Neural crest cell (in vitro differentiated cells): ENCODE data around the gene SHROOM3. TPM values are rescaled to one million over a fixed set of nuclear protein-coding genes. Genes with fewer than 3 reads are reported as not detected.

Experiments used
- DNase-seq: peaks from one replicate; pipeline ENCODE4 v3.0.0; 2021; ENCODE audit warnings: low read depth, mixed read lengths, low spot score
- H3K27ac Mint-ChIP-seq: one replicate; pipeline ENCODE4 v1.8.0; 2021; ENCODE audit warnings: mild to moderate bottlenecking, mixed read lengths; ENCODE audit not compliant: unreplicated experiment
- H3K27me3 Mint-ChIP-seq: 2 replicates; pipeline ENCODE4 v1.8.0; 2021; ENCODE audit warnings: low read depth, mild to moderate bottlenecking, mixed read lengths
- H3K36me3 Mint-ChIP-seq: 2 replicates; pipeline ENCODE4 v1.8.0; 2021; ENCODE audit warnings: low read depth, mild to moderate bottlenecking, mixed read lengths
- H3K4me1 Mint-ChIP-seq: 2 replicates; pipeline ENCODE4 v1.8.0; 2021; ENCODE audit warnings: mixed read lengths
- H3K4me3 Mint-ChIP-seq: one replicate; pipeline ENCODE4 v1.8.0; 2021; ENCODE audit warnings: mild to moderate bottlenecking, mixed read lengths
- H3K9me3 Mint-ChIP-seq: 2 replicates; pipeline ENCODE4 v1.8.0; 2021; ENCODE audit warnings: mixed read lengths
- total RNA-seq: library from RNA; stranded (reverse); gene quantifications from 2 replicates; pipeline ENCODE4 v1.2.1, GENCODE V29; 2021
- TF ChIP-seq, protein P1 (sequence below): fragments of 200-600 bp; sonication (generic); conservative IDR thresholded peaks from 2 replicates; pipeline ENCODE4 v1.5.0; 2021; ENCODE audit warnings: antibody characterized with exemption, mild to moderate bottlenecking

Gene SHROOM3
- total RNA-seq, 1 donor from 2014 or later: 40.1 TPM

DNA sequence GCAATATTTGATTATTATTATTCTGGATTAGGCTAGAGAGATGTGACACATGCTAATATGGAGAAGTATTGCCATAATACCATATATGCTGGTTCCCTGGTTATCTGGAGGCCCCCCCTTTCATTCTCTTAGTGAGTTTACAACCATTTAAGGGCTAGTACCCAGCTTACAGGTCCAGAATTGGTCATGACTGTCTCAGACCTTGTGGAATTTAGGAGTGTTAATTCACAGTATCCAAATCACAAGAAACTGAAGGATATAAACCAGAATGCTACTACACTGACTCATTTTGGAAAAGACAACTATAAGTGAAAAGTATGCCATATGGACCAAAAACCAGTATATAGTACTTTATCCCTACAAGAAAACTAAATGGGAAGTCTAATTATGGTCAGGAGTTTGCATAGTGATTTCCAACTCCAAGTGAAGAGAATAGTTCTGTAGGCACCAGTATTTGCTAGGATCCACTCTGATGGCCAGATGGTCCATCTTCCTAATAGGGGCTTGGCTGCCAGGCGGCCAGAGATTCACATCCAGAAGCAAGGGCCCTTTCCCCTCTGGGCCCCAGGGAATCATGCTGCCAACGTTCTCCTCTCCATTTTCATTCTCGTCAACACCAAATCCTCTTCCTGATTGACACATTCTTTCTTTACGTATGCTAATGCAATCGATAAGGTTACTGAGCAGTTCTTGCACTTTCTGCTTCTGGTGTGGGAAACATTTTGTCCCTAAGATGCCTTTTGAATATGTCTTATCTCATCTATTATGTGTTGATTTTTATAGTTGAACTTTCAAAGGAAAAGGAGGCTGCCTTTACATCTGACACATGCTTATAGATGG, 123.6 kb downstream of the SHROOM3 start:
- DNase-seq: no peak
- TF ChIP-seq, protein P1, sequence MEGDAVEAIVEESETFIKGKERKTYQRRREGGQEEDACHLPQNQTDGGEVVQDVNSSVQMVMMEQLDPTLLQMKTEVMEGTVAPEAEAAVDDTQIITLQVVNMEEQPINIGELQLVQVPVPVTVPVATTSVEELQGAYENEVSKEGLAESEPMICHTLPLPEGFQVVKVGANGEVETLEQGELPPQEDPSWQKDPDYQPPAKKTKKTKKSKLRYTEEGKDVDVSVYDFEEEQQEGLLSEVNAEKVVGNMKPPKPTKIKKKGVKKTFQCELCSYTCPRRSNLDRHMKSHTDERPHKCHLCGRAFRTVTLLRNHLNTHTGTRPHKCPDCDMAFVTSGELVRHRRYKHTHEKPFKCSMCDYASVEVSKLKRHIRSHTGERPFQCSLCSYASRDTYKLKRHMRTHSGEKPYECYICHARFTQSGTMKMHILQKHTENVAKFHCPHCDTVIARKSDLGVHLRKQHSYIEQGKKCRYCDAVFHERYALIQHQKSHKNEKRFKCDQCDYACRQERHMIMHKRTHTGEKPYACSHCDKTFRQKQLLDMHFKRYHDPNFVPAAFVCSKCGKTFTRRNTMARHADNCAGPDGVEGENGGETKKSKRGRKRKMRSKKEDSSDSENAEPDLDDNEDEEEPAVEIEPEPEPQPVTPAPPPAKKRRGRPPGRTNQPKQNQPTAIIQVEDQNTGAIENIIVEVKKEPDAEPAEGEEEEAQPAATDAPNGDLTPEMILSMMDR: no peak
- H3K27me3 Mint-ChIP-seq: no peaks in the 10 kb centered on the region
- H3K27ac Mint-ChIP-seq: no peak overlapping the region
- peaks cover 6% of the 10 kb centered on the region for H3K36me3 Mint-ChIP-seq
- peak overlapping the region; percentile 10 for H3K4me3 Mint-ChIP-seq
- H3K9me3 Mint-ChIP-seq: peaks cover 6% of the 10 kb centered on the region
- H3K4me1 Mint-ChIP-seq: peaks cover 53% of the 10 kb centered on the region

DNA sequence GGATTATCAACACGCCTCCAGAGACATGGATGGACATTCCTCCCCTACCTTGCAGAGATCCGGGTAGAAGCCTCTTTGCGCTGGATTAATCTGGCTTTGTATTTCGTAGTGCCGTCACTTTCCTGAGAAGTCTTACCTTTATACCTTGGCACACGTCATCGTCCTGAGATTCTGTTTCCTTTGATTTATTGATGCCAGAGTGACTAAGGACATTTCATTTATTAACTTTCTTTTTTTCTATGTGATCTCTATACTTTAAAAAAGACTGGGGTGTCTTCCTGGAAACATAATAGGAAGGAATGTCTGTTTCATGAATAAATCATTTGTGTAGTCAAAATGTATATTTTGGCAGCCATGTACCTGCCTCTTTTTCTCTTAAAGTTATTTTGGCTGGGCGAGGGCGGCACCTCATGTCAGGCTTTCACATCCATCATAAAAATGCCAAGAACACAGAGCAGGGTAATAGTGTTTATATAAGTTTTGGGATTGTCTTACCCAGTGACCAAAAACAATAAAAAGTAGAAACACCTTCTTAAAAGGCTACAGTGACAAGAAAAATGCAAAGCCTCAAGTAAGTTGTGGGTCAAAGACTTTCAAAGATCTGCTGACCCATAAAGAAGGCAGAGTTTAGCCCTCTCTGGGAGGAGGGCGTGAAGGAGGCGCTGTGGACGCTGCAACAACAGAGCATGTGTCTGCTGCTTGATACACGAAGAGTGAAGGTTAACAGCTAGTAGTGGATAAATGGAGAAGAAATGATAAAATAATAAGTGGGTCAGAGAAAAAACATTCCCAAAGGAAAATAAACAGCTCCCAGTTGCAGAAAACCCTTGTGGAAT, 124.4 kb downstream of the SHROOM3 start:
- H3K4me1 Mint-ChIP-seq: peaks cover 61% of the 10 kb centered on the region
- no peaks in the 10 kb centered on the region for H3K27me3 Mint-ChIP-seq
- TF ChIP-seq, protein P1: no peak
- H3K4me3 Mint-ChIP-seq: peak overlapping the region; percentile 29
- H3K27ac Mint-ChIP-seq: peak overlapping the region; percentile 13
- DNase-seq: no peak
- peaks cover 6% of the 10 kb centered on the region for H3K36me3 Mint-ChIP-seq
- H3K9me3 Mint-ChIP-seq: peaks cover 3% of the 10 kb centered on the region

DNA sequence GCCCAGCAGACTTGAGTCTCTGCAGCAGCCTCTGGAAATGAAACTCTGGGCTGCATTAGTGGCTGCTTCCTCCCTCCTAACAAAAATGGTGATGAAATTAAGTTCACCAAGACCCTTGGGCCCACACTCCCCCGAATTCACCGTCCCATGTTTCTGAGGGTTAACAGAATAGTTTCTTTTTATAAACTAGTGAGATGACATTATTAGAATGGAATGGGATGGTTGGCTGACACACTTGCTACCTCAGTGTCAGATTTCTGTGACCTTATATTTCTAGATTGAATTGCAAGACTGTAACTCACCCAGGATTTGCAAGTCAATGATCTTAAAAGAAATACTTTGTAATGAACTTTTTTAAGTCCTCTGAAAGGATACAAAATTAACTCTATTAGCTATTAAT, 127.1 kb downstream of the SHROOM3 start:
- Mint-ChIP-seq H3K4me1 (peaks cover 63% of the 10 kb centered on the region), H3K27me3 (no peaks in the 10 kb centered on the region), H3K36me3 (peaks cover 6% of the 10 kb centered on the region), H3K9me3 (no peaks in the 10 kb centered on the region), H3K27ac (no peak overlapping the region), H3K4me3 (no peak overlapping the region)
- DNase-seq: no peak
- TF ChIP-seq, protein P1: no peak

DNA sequence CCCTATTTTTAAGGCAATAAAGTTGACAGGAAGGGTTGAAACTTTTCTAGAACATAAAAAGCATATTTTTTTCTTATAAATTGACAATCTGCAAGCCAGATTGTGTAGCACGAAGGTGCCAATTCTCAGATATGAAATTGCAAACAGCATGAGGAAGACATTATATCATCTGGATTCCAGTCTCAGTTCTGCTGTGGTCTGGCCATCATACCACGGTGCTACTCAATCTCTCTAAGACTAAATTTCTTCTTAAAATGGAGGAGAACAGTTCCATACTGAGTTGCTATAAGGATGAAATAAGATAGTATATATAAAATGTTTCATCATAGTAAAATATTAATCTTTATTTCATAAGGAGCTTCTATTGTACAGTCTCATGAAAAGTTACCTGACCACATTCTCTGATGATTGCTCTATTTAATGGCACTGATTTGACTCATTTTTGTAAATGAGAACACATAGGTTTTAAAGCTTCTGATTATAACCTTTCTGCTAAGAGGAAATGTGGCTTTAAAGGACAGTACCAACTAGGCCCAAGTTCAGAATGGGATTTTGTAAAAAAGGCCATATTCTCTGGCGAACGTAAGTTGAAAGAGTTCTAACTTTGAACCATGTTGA, 127.9 kb downstream of the SHROOM3 start:
- H3K4me3 Mint-ChIP-seq: no peak overlapping the region
- peaks cover 6% of the 10 kb centered on the region for H3K36me3 Mint-ChIP-seq
- H3K4me1 Mint-ChIP-seq: peaks cover 58% of the 10 kb centered on the region
- no peaks in the 10 kb centered on the region for H3K27me3 Mint-ChIP-seq
- DNase-seq: no peak
- no peaks in the 10 kb centered on the region for H3K9me3 Mint-ChIP-seq
- no peak overlapping the region for H3K27ac Mint-ChIP-seq
- TF ChIP-seq, protein P1: no peak

DNA sequence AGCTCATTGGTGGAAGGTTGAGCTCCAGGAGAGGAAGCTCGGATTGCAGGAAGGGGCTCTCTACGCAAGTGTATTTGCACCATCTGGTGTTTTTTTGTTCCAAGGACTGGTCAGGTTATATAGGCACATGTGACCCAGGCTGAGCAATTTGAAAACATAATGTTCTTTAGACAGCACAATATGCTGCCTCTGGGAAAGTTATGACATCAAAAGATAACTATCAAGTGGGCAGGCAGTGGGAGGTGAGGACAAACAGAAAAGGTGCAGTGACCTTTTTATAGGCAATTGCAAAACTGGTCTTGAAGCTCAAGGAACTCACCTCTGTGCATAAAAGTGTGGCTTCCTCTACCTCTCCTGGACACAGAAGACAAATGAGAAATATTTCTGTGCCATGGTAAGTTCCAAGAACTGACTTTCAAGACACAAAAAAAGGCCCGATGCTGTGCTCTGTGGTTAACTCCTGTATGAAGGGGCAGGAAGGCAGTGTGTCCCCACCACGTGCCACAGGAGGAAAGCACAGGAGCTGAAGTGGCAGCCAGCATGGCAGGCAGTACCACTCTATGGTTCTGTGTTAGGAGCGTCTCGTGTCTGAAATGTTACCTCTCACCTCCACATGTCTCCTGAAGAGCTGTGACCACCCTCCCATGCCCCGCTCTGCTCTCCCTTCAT, 128.6 kb downstream of the SHROOM3 start:
- no peaks in the 10 kb centered on the region for H3K9me3 Mint-ChIP-seq
- no peak overlapping the region for H3K27ac Mint-ChIP-seq
- no peak overlapping the region for H3K4me3 Mint-ChIP-seq
- peaks cover 6% of the 10 kb centered on the region for H3K36me3 Mint-ChIP-seq
- no peak for DNase-seq
- H3K27me3 Mint-ChIP-seq: no peaks in the 10 kb centered on the region
- TF ChIP-seq, protein P1: no peak
- peaks cover 58% of the 10 kb centered on the region for H3K4me1 Mint-ChIP-seq
